Neural cell (in vitro differentiated cells): ENCODE data around the gene UNC45A. TPM values are rescaled to one million over a fixed set of nuclear protein-coding genes. Genes with fewer than 3 reads are reported as not detected.

Experiments used
- H2AFZ ChIP-seq: fragments of 200-600, 300-800 bp; sonication (generic), shearing (Covaris generic); 2 replicates; pipeline ENCODE4 v1.6.0; 2014; ENCODE audit warnings: low read depth, mild to moderate bottlenecking, antibody characterized with exemption, low read length, moderate library complexity
- H3F3A ChIP-seq: fragments of 200-600 bp; shearing (Covaris generic); 2 replicates; pipeline ENCODE4 v1.6.1; 2016; ENCODE audit warnings: mild to moderate bottlenecking, moderate library complexity, mixed read lengths, antibody characterized with exemption, low read length; ENCODE audit not compliant: insufficient read depth, poor library complexity, severe bottlenecking
- H3K27ac ChIP-seq: fragments of 200-600, 300-800 bp; sonication (generic), shearing (Covaris generic); 2 replicates; pipeline ENCODE4 v1.5.1; 2014; ENCODE audit warnings: mild to moderate bottlenecking, low read length, moderate library complexity
- H3K27me3 ChIP-seq: fragments of 300-800, 200-600 bp; sonication (generic), shearing (Covaris generic); 2 replicates; pipeline ENCODE4 v1.6.0; 2014; ENCODE audit warnings: mild to moderate bottlenecking, low read depth, low read length, moderate library complexity; ENCODE audit not compliant: insufficient read depth
- H3K36me3 ChIP-seq: fragments of 300-800, 200-600 bp; sonication (generic), shearing (Covaris generic); 2 replicates; pipeline ENCODE4 v1.5.1; 2014; ENCODE audit warnings: mild to moderate bottlenecking, antibody characterized with exemption, low read length, moderate library complexity; ENCODE audit not compliant: insufficient read depth
- H3K4me2 ChIP-seq: fragments of 300-800, 200-600 bp; sonication (generic), shearing (Covaris generic); 2 replicates; pipeline ENCODE4 v1.6.0; 2014; ENCODE audit warnings: mild to moderate bottlenecking, low read length
- H3K4me3 ChIP-seq: fragments of 300-800, 200-600 bp; sonication (generic), shearing (Covaris generic); 2 replicates; pipeline ENCODE4 v1.5.1; 2014; ENCODE audit warnings: mild to moderate bottlenecking, low read length, moderate library complexity
- H3K79me2 ChIP-seq: fragments of 200-600 bp; shearing (Covaris generic); replicated peaks from 2 replicates; pipeline ENCODE4 v1.6.0; 2014; ENCODE audit warnings: mild to moderate bottlenecking, low read length, moderate library complexity; ENCODE audit not compliant: insufficient read depth
- H3K9ac ChIP-seq: fragments of 300-800, 200-600 bp; sonication (generic), shearing (Covaris generic); 2 replicates; pipeline ENCODE4 v1.6.1; 2016; ENCODE audit warnings: mild to moderate bottlenecking, low read length, mixed read lengths
- H3K9me2 ChIP-seq: fragments of 200-600 bp; shearing (Covaris generic); 2 replicates; pipeline ENCODE4 v1.6.1; 2016; ENCODE audit warnings: mild to moderate bottlenecking, low read length, mixed read lengths; ENCODE audit not compliant: insufficient read depth
- H3K9me3 ChIP-seq: fragments of 200-600, 300-800 bp; sonication (generic), shearing (Covaris generic); 2 replicates; pipeline ENCODE4 v1.6.1; 2016; ENCODE audit warnings: mild to moderate bottlenecking, mixed run types, low read length, moderate library complexity, mixed read lengths
- H4K20me1 ChIP-seq: fragments of 200-600 bp; shearing (Covaris generic); 2 replicates; pipeline ENCODE4 v1.6.1; 2016; ENCODE audit warnings: mild to moderate bottlenecking, mixed run types; ENCODE audit not compliant: insufficient read depth
- EP300 ChIP-seq: fragments of 450-650 bp; conservative IDR thresholded peaks from 2 replicates; pipeline ENCODE4 v1.6.1; 2014; ENCODE audit warnings: antibody characterized with exemption, mild to moderate bottlenecking, moderate library complexity; ENCODE audit not compliant: poor library complexity, severe bottlenecking
- EZH2 ChIP-seq: fragments of 200-600, 300-800 bp; shearing (Covaris generic), sonication (generic); IDR thresholded peaks from 2 replicates; pipeline ENCODE4 v1.6.1; 2014; ENCODE audit warnings: antibody characterized with exemption, low read length, borderline replicate concordance, mild to moderate bottlenecking; ENCODE audit not compliant: insufficient read depth, poor library complexity, severe bottlenecking
- MXI1 ChIP-seq: fragments of 450-650 bp; conservative IDR thresholded peaks from 2 replicates; pipeline ENCODE4 v1.6.1; 2014; ENCODE audit warnings: antibody characterized with exemption, mild to moderate bottlenecking; ENCODE audit not compliant: poor library complexity, severe bottlenecking
- POLR2AphosphoS5 ChIP-seq: IDR thresholded peaks from 2 replicates; pipeline ENCODE4 v1.6.1; 2012
- RAD21 ChIP-seq: fragments of 450-650 bp; conservative IDR thresholded peaks from 2 replicates; pipeline ENCODE4 v1.6.1; 2014; ENCODE audit warnings: antibody characterized with exemption, mild to moderate bottlenecking, moderate library complexity
- REST ChIP-seq: IDR thresholded peaks from 2 replicates; pipeline ENCODE4 v1.6.1; 2012; ENCODE audit warnings: borderline replicate concordance
- SMC3 ChIP-seq: fragments of 450-650 bp; conservative IDR thresholded peaks from 2 replicates; pipeline ENCODE4 v1.6.1; 2014; ENCODE audit warnings: antibody characterized with exemption, mild to moderate bottlenecking, moderate library complexity; ENCODE audit not compliant: poor library complexity
- TAF1 ChIP-seq: IDR thresholded peaks from 2 replicates; pipeline ENCODE4 v1.6.1; 2012; ENCODE audit warnings: low read depth
- polyA plus RNA-seq: library from polyadenylated mRNA; depleted of rRNA; stranded (reverse); fragments of >200 nt; gene quantifications from 2 replicates; pipeline ENCODE4 v1.2.3, GENCODE V29; 2014
- TF ChIP-seq, protein P1 (sequence below): fragments of 450-650 bp; IDR thresholded peaks from 2 replicates; pipeline ENCODE4 v1.5.1; 2014; ENCODE audit warnings: antibody characterized with exemption, mild to moderate bottlenecking, moderate library complexity; ENCODE audit not compliant: poor library complexity, severe bottlenecking

The UNC45A gene
- polyA plus RNA-seq, 1 donor from 2014 or later = 41.3 TPM

DNA sequence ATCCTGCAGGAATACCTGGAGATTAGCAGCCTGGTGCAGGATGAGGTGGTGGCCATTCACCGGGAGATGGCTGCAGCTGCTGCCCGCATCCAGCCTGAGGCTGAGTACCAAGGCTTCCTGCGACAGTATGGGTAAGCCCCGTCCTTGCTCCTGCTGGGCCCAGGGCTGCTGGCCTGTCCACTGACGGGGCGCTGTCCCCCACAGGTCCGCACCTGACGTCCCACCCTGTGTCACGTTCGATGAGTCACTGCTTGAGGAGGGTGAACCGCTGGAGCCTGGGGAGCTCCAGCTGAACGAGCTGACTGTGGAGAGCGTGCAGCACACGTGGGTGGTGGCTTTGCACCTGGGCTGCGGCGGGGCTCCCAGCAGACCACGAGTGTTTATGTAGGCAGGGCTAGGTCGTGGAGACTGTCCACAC lies 45.8 kb upstream of the UNC45A start:
- H3K27me3 ChIP-seq = no peaks in the 10 kb centered on the region
- H3K9ac ChIP-seq = no peak overlapping the region
- no peak overlapping the region for H3K4me2 ChIP-seq
- no peaks in the 10 kb centered on the region for H3F3A ChIP-seq
- H3K9me3 ChIP-seq = no peaks in the 10 kb centered on the region
- H3K27ac ChIP-seq = no peak overlapping the region
- no peaks in the 10 kb centered on the region for H3K79me2 ChIP-seq
- no peak overlapping the region for H3K4me3 ChIP-seq
- H3K36me3 ChIP-seq = no peaks in the 10 kb centered on the region
- H4K20me1 ChIP-seq = no peaks in the 10 kb centered on the region
- H2AFZ ChIP-seq = no peak overlapping the region
- H3K9me2 ChIP-seq = no peaks in the 10 kb centered on the region
- TF ChIP-seq EP300 = no peak
- no peak for TF ChIP-seq SMC3
- TF ChIP-seq REST = no peak
- no peak for TF ChIP-seq POLR2AphosphoS5
- no peak for TF ChIP-seq EZH2
- TF ChIP-seq MXI1 = no peak
- TF ChIP-seq, protein P1, sequence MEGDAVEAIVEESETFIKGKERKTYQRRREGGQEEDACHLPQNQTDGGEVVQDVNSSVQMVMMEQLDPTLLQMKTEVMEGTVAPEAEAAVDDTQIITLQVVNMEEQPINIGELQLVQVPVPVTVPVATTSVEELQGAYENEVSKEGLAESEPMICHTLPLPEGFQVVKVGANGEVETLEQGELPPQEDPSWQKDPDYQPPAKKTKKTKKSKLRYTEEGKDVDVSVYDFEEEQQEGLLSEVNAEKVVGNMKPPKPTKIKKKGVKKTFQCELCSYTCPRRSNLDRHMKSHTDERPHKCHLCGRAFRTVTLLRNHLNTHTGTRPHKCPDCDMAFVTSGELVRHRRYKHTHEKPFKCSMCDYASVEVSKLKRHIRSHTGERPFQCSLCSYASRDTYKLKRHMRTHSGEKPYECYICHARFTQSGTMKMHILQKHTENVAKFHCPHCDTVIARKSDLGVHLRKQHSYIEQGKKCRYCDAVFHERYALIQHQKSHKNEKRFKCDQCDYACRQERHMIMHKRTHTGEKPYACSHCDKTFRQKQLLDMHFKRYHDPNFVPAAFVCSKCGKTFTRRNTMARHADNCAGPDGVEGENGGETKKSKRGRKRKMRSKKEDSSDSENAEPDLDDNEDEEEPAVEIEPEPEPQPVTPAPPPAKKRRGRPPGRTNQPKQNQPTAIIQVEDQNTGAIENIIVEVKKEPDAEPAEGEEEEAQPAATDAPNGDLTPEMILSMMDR = no peak
- TF ChIP-seq RAD21 = no peak
- no peak for TF ChIP-seq TAF1

DNA sequence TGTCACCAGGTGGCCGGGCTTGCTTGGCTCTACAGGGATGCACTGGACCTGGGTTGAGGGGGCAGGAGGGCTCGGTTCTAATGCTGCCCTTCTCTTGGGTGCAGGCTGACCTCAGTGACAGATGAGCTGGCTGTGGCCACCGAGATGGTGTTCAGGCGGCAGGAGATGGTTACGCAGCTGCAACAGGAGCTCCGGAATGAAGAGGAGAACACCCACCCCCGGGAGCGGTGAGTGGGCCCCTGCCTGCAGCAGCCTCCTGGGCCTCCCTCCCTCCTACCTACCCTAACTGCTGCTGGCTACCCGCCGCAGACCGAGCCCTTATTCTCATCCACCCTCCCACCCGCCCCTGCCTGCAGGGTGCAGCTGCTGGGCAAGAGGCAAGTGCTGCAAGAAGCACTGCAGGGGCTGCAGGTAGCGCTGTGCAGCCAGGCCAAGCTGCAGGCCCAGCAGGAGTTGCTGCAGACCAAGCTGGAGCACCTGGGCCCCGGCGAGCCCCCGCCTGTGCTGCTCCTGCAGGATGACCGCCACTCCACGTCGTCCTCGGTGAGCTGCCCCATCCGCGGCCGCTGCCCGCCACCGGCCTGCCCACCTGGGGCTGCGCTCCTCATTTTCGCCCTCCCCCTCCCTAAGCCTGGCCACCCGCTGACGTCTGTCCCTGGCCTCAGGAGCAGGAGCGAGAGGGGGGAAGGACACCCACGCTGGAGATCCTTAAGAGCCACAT lies 45.2 kb upstream of the UNC45A start:
- no peaks in the 10 kb centered on the region for H3K9me2 ChIP-seq
- no peak overlapping the region for H2AFZ ChIP-seq
- TF ChIP-seq EZH2 (no peak), TAF1 (no peak), EP300 (no peak)
- TF ChIP-seq, protein P1 = no peak
- no peak overlapping the region for H3K27ac ChIP-seq
- no peaks in the 10 kb centered on the region for H3K27me3 ChIP-seq
- H3K36me3 ChIP-seq = no peaks in the 10 kb centered on the region
- H3K4me3 ChIP-seq = no peak overlapping the region
- no peak overlapping the region for H3K9ac ChIP-seq
- H3F3A ChIP-seq = no peaks in the 10 kb centered on the region
- H3K4me2 ChIP-seq = no peak overlapping the region
- H3K79me2 ChIP-seq = no peaks in the 10 kb centered on the region
- no peaks in the 10 kb centered on the region for H3K9me3 ChIP-seq
- H4K20me1 ChIP-seq = no peaks in the 10 kb centered on the region
